Chondrocyte (in vitro differentiated cells): Measurements from ENCODE around the gene PLCG2. TPM values are rescaled to one million over a fixed set of nuclear protein-coding genes. Genes with fewer than 3 reads are reported as not detected.

Source experiments
- DNase-seq: peaks from one replicate; pipeline ENCODE4 v3.0.0; 2021; ENCODE audit warnings: mixed read lengths, low spot score
- H3K27ac Mint-ChIP-seq: one replicate; pipeline ENCODE4 v1.8.0; 2021; ENCODE audit warnings: mild to moderate bottlenecking, moderate library complexity, mixed read lengths; ENCODE audit not compliant: unreplicated experiment
- H3K27me3 Mint-ChIP-seq: 2 replicates; pipeline ENCODE4 v1.8.0; 2021; ENCODE audit warnings: low read depth, mixed read lengths
- H3K36me3 Mint-ChIP-seq: 2 replicates; pipeline ENCODE4 v1.8.0; 2021; ENCODE audit warnings: low read depth, mixed read lengths
- H3K4me1 Mint-ChIP-seq: 2 replicates; pipeline ENCODE4 v1.8.0; 2021; ENCODE audit warnings: low read depth, mild to moderate bottlenecking, mixed read lengths
- H3K4me3 Mint-ChIP-seq: one replicate; pipeline ENCODE4 v1.8.0; 2021; ENCODE audit warnings: mild to moderate bottlenecking, moderate library complexity, mixed read lengths; ENCODE audit not compliant: unreplicated experiment
- H3K9me3 Mint-ChIP-seq: 2 replicates; pipeline ENCODE4 v1.8.0; 2021; ENCODE audit warnings: low read depth, mixed read lengths
- total RNA-seq: library from RNA; stranded (reverse); gene quantifications from 3 replicates; pipeline ENCODE4 v1.2.1, GENCODE V29; 2021
- TF ChIP-seq, protein P1 (sequence below): fragments of 200-600 bp; sonication (generic); IDR thresholded peaks from 2 replicates; pipeline ENCODE4 v1.5.0; 2021; ENCODE audit warnings: antibody characterized with exemption, mild to moderate bottlenecking, moderate library complexity

The PLCG2 gene
- total RNA-seq, 1 donor from 2014 or later: 1.1 TPM

DNA sequence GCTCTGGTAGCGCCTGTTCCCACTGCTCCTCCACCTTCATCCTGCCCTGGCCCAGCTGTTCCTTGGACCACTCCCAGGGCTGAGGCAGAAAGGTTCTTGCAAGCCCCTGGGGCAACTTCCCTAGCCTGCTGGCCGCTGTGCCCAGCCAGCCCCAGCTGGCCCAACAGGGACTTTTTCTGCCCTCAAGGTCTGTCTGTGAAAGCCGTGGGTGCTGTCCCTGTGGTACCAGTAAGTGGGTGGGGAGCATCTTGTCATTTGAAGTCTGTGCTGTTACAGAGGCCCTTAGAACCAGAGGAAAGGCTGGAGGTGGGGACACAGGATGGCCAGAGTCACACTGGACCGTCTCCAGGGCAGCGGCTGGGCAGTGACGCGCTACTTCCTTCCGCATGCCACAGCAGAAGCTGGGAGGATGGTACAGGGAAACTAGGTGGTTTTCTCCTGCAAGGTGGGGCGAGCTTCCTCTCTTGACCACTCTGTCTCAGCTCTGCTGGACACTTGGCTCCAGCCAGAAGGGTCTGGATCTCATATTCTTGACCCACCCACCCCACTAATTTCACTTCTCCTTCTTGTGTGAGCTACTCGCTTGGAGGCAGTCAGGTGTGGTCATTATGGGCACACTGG is 87.8 kb downstream of the PLCG2 start:
- Mint-ChIP-seq H3K4me1 (no peaks in the 10 kb centered on the region), H3K9me3 (no peaks in the 10 kb centered on the region), H3K36me3 (no peaks in the 10 kb centered on the region), H3K4me3 (no peak overlapping the region), H3K27me3 (peaks cover 45% of the 10 kb centered on the region), H3K27ac (no peak overlapping the region)
- TF ChIP-seq, protein P1, sequence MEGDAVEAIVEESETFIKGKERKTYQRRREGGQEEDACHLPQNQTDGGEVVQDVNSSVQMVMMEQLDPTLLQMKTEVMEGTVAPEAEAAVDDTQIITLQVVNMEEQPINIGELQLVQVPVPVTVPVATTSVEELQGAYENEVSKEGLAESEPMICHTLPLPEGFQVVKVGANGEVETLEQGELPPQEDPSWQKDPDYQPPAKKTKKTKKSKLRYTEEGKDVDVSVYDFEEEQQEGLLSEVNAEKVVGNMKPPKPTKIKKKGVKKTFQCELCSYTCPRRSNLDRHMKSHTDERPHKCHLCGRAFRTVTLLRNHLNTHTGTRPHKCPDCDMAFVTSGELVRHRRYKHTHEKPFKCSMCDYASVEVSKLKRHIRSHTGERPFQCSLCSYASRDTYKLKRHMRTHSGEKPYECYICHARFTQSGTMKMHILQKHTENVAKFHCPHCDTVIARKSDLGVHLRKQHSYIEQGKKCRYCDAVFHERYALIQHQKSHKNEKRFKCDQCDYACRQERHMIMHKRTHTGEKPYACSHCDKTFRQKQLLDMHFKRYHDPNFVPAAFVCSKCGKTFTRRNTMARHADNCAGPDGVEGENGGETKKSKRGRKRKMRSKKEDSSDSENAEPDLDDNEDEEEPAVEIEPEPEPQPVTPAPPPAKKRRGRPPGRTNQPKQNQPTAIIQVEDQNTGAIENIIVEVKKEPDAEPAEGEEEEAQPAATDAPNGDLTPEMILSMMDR: no peak
- no peak for DNase-seq

DNA sequence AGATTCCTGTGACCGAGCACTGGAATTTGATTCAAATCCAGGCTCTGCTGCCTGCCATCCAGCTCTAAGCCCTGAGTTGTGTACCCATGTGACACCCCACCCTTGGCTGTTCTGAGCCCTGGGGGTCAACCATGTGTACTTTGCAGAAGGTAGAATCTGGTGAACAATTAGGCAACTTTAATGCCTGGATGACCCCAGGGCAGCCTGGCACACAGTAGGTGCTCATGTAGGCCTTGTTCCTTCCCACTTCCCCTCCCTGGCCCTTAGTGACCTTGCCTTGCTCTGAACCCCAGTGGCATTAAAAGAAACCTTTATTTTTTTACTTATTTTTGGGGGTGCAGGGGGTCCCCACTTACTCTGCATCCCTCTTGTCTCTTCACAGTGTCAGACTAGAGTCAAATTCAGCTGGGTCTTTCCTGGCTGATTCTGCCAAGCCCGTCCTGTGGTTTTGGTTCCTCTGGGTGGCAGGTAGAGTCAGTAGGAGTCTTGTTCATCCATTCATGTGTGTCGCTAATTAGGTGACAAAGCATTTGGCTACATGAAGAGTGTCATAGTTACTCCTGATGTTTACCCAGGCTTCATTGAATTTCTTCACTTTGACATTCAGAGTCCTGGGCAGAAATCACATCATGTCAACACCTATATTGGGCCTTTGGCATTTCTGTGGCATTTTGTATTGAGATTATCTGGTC is 89.1 kb downstream of the PLCG2 start:
- Mint-ChIP-seq H3K36me3 (no peaks in the 10 kb centered on the region), H3K4me3 (no peak overlapping the region), H3K4me1 (no peaks in the 10 kb centered on the region), H3K27me3 (peaks cover 43% of the 10 kb centered on the region), H3K9me3 (no peaks in the 10 kb centered on the region), H3K27ac (no peak overlapping the region)
- TF ChIP-seq, protein P1: no peak
- DNase-seq: no peak

DNA sequence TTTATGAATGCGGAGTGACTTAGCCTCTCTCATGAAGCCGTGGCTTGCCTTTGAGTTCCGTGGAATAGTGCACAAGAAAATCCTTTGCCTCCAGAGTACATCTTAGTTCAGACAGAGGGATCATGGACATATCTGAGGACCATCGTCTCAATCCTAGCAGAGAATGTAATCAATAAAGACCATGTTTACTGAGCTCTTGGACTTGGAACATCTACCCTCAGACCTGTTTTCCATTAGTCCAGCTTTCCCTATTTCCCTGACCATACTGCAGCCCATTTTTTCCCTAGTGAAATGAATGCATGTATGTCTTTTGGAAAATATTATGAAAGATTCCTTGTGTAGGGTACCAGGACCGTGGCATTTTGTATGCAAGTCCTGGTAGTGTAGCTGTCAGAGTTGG is 90.2 kb downstream of the PLCG2 start:
- TF ChIP-seq, protein P1: no peak
- H3K4me3 Mint-ChIP-seq: no peak overlapping the region
- H3K36me3 Mint-ChIP-seq: no peaks in the 10 kb centered on the region

DNA sequence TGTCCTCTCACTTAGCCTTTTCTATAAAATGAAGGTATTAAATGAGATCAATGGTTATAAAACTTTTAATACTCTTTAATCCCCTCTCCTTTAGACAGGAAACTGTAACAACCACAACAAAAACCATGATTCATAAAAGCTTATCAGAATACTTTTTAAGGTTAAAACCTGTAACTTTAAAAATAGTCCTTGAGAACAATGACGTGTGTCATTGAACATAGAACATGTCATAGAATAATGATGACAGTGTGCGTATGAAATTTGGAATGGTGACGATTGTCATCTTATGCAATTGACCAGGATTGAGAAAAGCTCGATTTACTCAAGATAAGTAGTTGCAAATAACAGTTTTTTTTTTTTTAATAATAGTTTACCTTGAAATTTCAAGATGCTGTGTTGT is 94.1 kb downstream of the PLCG2 start:
- TF ChIP-seq, protein P1: no peak
- H3K27ac Mint-ChIP-seq: no peak overlapping the region
- no peaks in the 10 kb centered on the region for H3K9me3 Mint-ChIP-seq
- peaks cover 20% of the 10 kb centered on the region for H3K27me3 Mint-ChIP-seq
- H3K4me1 Mint-ChIP-seq: no peaks in the 10 kb centered on the region
- no peaks in the 10 kb centered on the region for H3K36me3 Mint-ChIP-seq
- no peak overlapping the region for H3K4me3 Mint-ChIP-seq
- no peak for DNase-seq

More for the DNA sequence above, 90.2 kb downstream of the PLCG2 start:
- DNase-seq: no peak
- Mint-ChIP-seq H3K27me3 (peaks cover 31% of the 10 kb centered on the region), H3K4me1 (no peaks in the 10 kb centered on the region), H3K27ac (no peak overlapping the region), H3K9me3 (no peaks in the 10 kb centered on the region)

DNA sequence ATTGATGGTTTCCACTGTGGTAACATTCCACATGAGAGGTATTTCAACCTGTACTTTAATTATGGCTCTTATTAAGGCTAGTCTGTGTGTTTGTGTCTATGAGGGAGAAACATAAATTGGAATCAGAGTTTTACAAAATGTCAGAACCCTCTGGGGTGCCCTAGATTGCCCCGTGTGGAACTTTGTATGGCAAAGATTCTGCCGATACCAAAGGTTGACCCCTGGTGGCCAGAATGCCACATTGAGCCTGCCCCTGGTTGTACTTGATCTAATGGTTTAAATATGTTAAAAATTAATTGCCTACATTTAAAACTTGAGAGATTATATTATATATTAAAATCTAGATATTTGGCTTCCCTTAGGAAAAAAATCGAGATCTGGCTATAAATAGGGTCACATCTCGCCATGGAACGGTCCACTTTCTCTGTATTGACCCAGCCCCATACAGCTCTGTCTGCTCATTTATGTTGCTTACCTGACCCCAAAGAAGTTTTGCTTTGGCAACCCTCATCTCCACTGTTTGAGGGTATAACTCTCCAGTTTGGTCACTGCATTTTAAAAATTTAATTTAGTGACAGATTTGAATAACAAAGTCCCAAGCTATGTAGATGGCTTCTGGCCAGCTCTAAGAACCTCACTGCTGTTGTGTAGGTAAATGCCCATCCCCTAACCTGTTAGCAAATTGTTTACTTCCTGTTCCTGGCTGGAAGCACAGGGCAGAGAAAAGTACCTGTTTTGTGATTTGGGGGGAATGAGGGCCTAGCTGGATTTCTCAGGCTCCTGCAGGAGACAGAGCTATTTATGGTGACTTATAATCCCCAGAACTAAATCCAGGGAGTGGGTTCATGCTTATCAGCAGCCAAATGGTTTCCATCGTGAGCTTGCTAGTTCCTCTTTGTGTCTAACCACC is 95.0 kb downstream of the PLCG2 start:
- Mint-ChIP-seq H3K36me3 (no peaks in the 10 kb centered on the region), H3K4me1 (no peaks in the 10 kb centered on the region), H3K4me3 (no peak overlapping the region), H3K9me3 (no peaks in the 10 kb centered on the region), H3K27me3 (peaks cover 28% of the 10 kb centered on the region), H3K27ac (no peak overlapping the region)
- TF ChIP-seq, protein P1: peak; percentile 84
- no peak for DNase-seq
